Chondrocyte (in vitro differentiated cells): ENCODE results near the gene PTGES. TPM values are rescaled to one million over a fixed set of nuclear protein-coding genes. Genes with fewer than 3 reads are reported as not detected.
A peak's percentile ranks its signal among the peaks of the same experiment; 100 is the strongest.

Experiments
- DNase-seq: peaks from one replicate; pipeline ENCODE4 v3.0.0; 2021; ENCODE audit warnings: mixed read lengths, low spot score
- H3K27ac Mint-ChIP-seq: one replicate; pipeline ENCODE4 v1.8.0; 2021; ENCODE audit warnings: mild to moderate bottlenecking, moderate library complexity, mixed read lengths; ENCODE audit not compliant: unreplicated experiment
- H3K27me3 Mint-ChIP-seq: 2 replicates; pipeline ENCODE4 v1.8.0; 2021; ENCODE audit warnings: low read depth, mixed read lengths
- H3K36me3 Mint-ChIP-seq: 2 replicates; pipeline ENCODE4 v1.8.0; 2021; ENCODE audit warnings: low read depth, mixed read lengths
- H3K4me1 Mint-ChIP-seq: 2 replicates; pipeline ENCODE4 v1.8.0; 2021; ENCODE audit warnings: low read depth, mild to moderate bottlenecking, mixed read lengths
- H3K4me3 Mint-ChIP-seq: one replicate; pipeline ENCODE4 v1.8.0; 2021; ENCODE audit warnings: mild to moderate bottlenecking, moderate library complexity, mixed read lengths; ENCODE audit not compliant: unreplicated experiment
- H3K9me3 Mint-ChIP-seq: 2 replicates; pipeline ENCODE4 v1.8.0; 2021; ENCODE audit warnings: low read depth, mixed read lengths
- CTCF ChIP-seq: fragments of 200-600 bp; sonication (generic); IDR thresholded peaks from 2 replicates; pipeline ENCODE4 v1.5.0; 2021; ENCODE audit warnings: antibody characterized with exemption, mild to moderate bottlenecking, moderate library complexity
- total RNA-seq: library from RNA; stranded (reverse); gene quantifications from 3 replicates; pipeline ENCODE4 v1.2.1, GENCODE V29; 2021

The PTGES gene
- total RNA-seq, 1 donor from 2014 or later: 1.3 TPM

GRCh38 chr9:129713402-129713679, 39.5 kb downstream of the PTGES start:
- Mint-ChIP-seq H3K27me3 (no peaks in the 10 kb centered on the region), H3K4me3 (no peak overlapping the region), H3K9me3 (peaks cover 2% of the 10 kb centered on the region), H3K27ac (peak overlapping the region; percentile 92), H3K4me1 (peaks cover 52% of the 10 kb centered on the region), H3K36me3 (no peaks in the 10 kb centered on the region)
- no peak for TF ChIP-seq CTCF
- no peak for DNase-seq

GRCh38 chr9:129712634-129713401, 40.0 kb downstream of the PTGES start:
- peak overlapping the region; percentile 92 for H3K27ac Mint-ChIP-seq
- H3K27me3 Mint-ChIP-seq: no peaks in the 10 kb centered on the region
- H3K36me3 Mint-ChIP-seq: no peaks in the 10 kb centered on the region
- peaks cover 52% of the 10 kb centered on the region for H3K4me1 Mint-ChIP-seq
- peak; percentile 9 for TF ChIP-seq CTCF
- H3K9me3 Mint-ChIP-seq: peaks cover 2% of the 10 kb centered on the region
- peak overlapping the region; percentile 47 for H3K4me3 Mint-ChIP-seq
- no peak for DNase-seq

GRCh38 chr9:129710169-129710453, 42.7 kb downstream of the PTGES start:
- Mint-ChIP-seq H3K4me1 (peaks cover 37% of the 10 kb centered on the region), H3K9me3 (no peaks in the 10 kb centered on the region), H3K4me3 (no peak overlapping the region), H3K36me3 (no peaks in the 10 kb centered on the region), H3K27ac (no peak overlapping the region), H3K27me3 (no peaks in the 10 kb centered on the region)
- TF ChIP-seq CTCF: no peak
- no peak for DNase-seq

- TF ChIP-seq CTCF: no peak
- no peak for DNase-seq
Observed at GRCh38 chr9:129709438-129710168, 43.2 kb downstream of the PTGES start.

GRCh38 chr9:129708793-129709192, 44.0 kb downstream of the PTGES start:
- H3K9me3 Mint-ChIP-seq: no peaks in the 10 kb centered on the region
- no peaks in the 10 kb centered on the region for H3K27me3 Mint-ChIP-seq
- no peak for TF ChIP-seq CTCF
- peak overlapping the region; percentile 32 for H3K27ac Mint-ChIP-seq
- peaks cover 35% of the 10 kb centered on the region for H3K4me1 Mint-ChIP-seq
- no peak overlapping the region for H3K4me3 Mint-ChIP-seq
- no peak for DNase-seq
- no peaks in the 10 kb centered on the region for H3K36me3 Mint-ChIP-seq

More at GRCh38 chr9:129709438-129710168, 43.2 kb downstream of the PTGES start:
- no peak overlapping the region for H3K27ac Mint-ChIP-seq
- H3K4me1 Mint-ChIP-seq: peaks cover 32% of the 10 kb centered on the region
- H3K27me3 Mint-ChIP-seq: no peaks in the 10 kb centered on the region
- H3K9me3 Mint-ChIP-seq: no peaks in the 10 kb centered on the region
- no peak overlapping the region for H3K4me3 Mint-ChIP-seq
- H3K36me3 Mint-ChIP-seq: no peaks in the 10 kb centered on the region
